Measurements from ENCODE around the gene EXOC2. TPM values are rescaled to one million over a fixed set of nuclear protein-coding genes. Genes with fewer than 3 reads are reported as not detected.

The EXOC2 gene
- total RNA-seq, 2 experiments from 2014 or later: 29.9 to 30.2 TPM

- ChIA-PET CTCF (interaction anchor here (1.1 kb wide), 1 partner anchor 9 kb away, joined by 3 read pairs; no protein-coding TSS in a partner anchor), POLR2A (no interaction called here)
- intact Hi-C loops (cut with micrococcal nuclease): no loop called here
Observed at GRCh38 chr6:589090-589489, 103.8 kb downstream of the EXOC2 start.

GRCh38 chr6:586553-586952, 106.4 kb downstream of the EXOC2 start:
- ChIA-PET POLR2A (no interaction called here), CTCF (interaction anchor here (1.7 kb wide), 1 partner anchor 8 kb away, joined by 5 read pairs; no protein-coding TSS in a partner anchor)
- Mint-ChIP-seq H3K9me3 (no peaks in the 10 kb centered on the region), H3K4me3 (no peak overlapping the region), H3K27me3 (no peaks in the 10 kb centered on the region), H3K36me3 (ENCODE audit: low read depth) (peaks cover 16% of the 10 kb centered on the region), H3K27ac (no peak overlapping the region), H3K4me1 (ENCODE audit: low read depth) (peaks cover 18% of the 10 kb centered on the region)
- no peak for ATAC-seq
- TF ChIP-seq CTCF (IDR thresholded peaks at IDR 0.05): no peak
- intact Hi-C loops (cut with micrococcal nuclease): no loop called here
- no peak for DNase-seq

More at GRCh38 chr6:589090-589489, 103.8 kb downstream of the EXOC2 start:
- H3K4me3 Mint-ChIP-seq: no peak overlapping the region
- DNase-seq: no peak
- no peaks in the 10 kb centered on the region for H3K9me3 Mint-ChIP-seq
- TF ChIP-seq CTCF (IDR thresholded peaks at IDR 0.05): no peak
- peaks cover 25% of the 10 kb centered on the region for H3K36me3 Mint-ChIP-seq (ENCODE audit: low read depth)
- ATAC-seq: no peak
- H3K27me3 Mint-ChIP-seq: no peaks in the 10 kb centered on the region
- peaks cover 6% of the 10 kb centered on the region for H3K4me1 Mint-ChIP-seq (ENCODE audit: low read depth)
- H3K27ac Mint-ChIP-seq: no peak overlapping the region

- H3K4me3 Mint-ChIP-seq: no peak overlapping the region
- TF ChIP-seq CTCF (IDR thresholded peaks at IDR 0.05): no peak
- ChIA-PET CTCF (interaction anchor here (1.2 to 2.9 kb wide), 4 partner anchors 9 to 356 kb away, joined by 3 to 42 read pairs (median 4); no protein-coding TSS in a partner anchor), POLR2A (interaction anchor here (0.8 to 1.8 kb wide), 2 partner anchors 7 to 10 kb away, joined by 3 to 5 read pairs; no protein-coding TSS in a partner anchor)
- H3K4me1 Mint-ChIP-seq (ENCODE audit: low read depth): peaks cover 18% of the 10 kb centered on the region
- no peak overlapping the region for H3K27ac Mint-ChIP-seq
- H3K9me3 Mint-ChIP-seq: no peaks in the 10 kb centered on the region
- DNase-seq (peak; percentile 37), ATAC-seq (no peak)
- intact Hi-C loops (cut with micrococcal nuclease): no loop called here
- H3K36me3 Mint-ChIP-seq (ENCODE audit: low read depth): no peaks in the 10 kb centered on the region
- no peaks in the 10 kb centered on the region for H3K27me3 Mint-ChIP-seq
Observed at GRCh38 chr6:583635-584034, 109.3 kb downstream of the EXOC2 start.

- Mint-ChIP-seq H3K27ac (no peak overlapping the region), H3K27me3 (no peaks in the 10 kb centered on the region), H3K4me1 (ENCODE audit: low read depth) (peaks cover 18% of the 10 kb centered on the region), H3K9me3 (no peaks in the 10 kb centered on the region), H3K36me3 (ENCODE audit: low read depth) (no peaks in the 10 kb centered on the region), H3K4me3 (no peak overlapping the region)
- no peak for ATAC-seq
- no peak for DNase-seq
- no peak for TF ChIP-seq CTCF (IDR thresholded peaks at IDR 0.05)
- intact Hi-C loops (cut with micrococcal nuclease): no loop called here
- ChIA-PET POLR2A (interaction anchor here (0.8 to 1.8 kb wide), 2 partner anchors 8 to 10 kb away, joined by 3 to 5 read pairs; no protein-coding TSS in a partner anchor), CTCF (interaction anchor here (0.7 to 2.9 kb wide), 5 partner anchors 10 to 814 kb away, joined by 3 to 42 read pairs (median 4); no protein-coding TSS in a partner anchor)
Observed at GRCh38 chr6:583116-583515, 109.8 kb downstream of the EXOC2 start.

- peak; percentile 24 for ATAC-seq
- H3K9me3 Mint-ChIP-seq: no peaks in the 10 kb centered on the region
- DNase-seq: no peak
- ChIA-PET CTCF (interaction anchor here (1.4 to 2.9 kb wide), 3 partner anchors 11 to 355 kb away, joined by 4 to 42 read pairs (median 5); no protein-coding TSS in a partner anchor), POLR2A (interaction anchor here (1.8 kb wide), 1 partner anchor 9 kb away, joined by 5 read pairs; no protein-coding TSS in a partner anchor)
- H3K27ac Mint-ChIP-seq: peak overlapping the region; percentile 34
- intact Hi-C loops (cut with micrococcal nuclease): no loop called here
- H3K4me3 Mint-ChIP-seq: no peak overlapping the region
- H3K4me1 Mint-ChIP-seq (ENCODE audit: low read depth): peaks cover 20% of the 10 kb centered on the region
- H3K27me3 Mint-ChIP-seq: no peaks in the 10 kb centered on the region
- TF ChIP-seq CTCF (IDR thresholded peaks at IDR 0.05): no peak
- H3K36me3 Mint-ChIP-seq (ENCODE audit: low read depth): no peaks in the 10 kb centered on the region
Observed at GRCh38 chr6:582370-582769, 110.6 kb downstream of the EXOC2 start.

Measured in activated CD8-positive, alpha-beta T cell treated with anti-CD3 and anti-CD28 coated beads for 36 hours (primary cell).